IMR-90 (cell line): ENCODE results near the gene ADARB2. TPM values are rescaled to one million over a fixed set of nuclear protein-coding genes. Genes with fewer than 3 reads are reported as not detected.
"Not testable (repeated sequence)": the region's sequence is repeated elsewhere in the genome, so short reads cannot be mapped to it uniquely, and the experiment has no call there.

Experiments used
- ATAC-seq: fragments of 200-7000 bp; cut with Tn5 transposase; 2 replicates; pipeline ENCODE4 v1.9.1; 2020; ENCODE audit warnings: low read depth, mild to moderate bottlenecking, moderate library complexity
- BruUV-seq: library from RNA; stranded (reverse); fragments of 400-500 nt; replicated peaks from 2 replicates; lab custom pipeline; 2021; lab: Mats Ljungman, UMichigan
- CTCF ChIA-PET: fragments of 300-600 bp; formaldehyde crosslinking; extraction: SDS; loops from one replicate; lab custom pipeline; 2021; ENCODE audit warnings: antibody characterized with exemption; lab: Yijun Ruan, JAX
- POLR2A ChIA-PET: fragments of 300-600 bp; sonication (Branson Sonifier 250); formaldehyde crosslinking; loops from one replicate; lab custom pipeline; 2022; ENCODE audit warnings: antibody characterized with exemption; ENCODE audit not compliant: unreplicated experiment; lab: Charles Lee
- DNase-seq: peaks from one replicate; pipeline ENCODE4 v3.0.0; 2013
- H2AFZ ChIP-seq: replicated peaks from 2 replicates; pipeline ENCODE3; 2013; ENCODE audit warnings: low read length, mild to moderate bottlenecking; ENCODE audit not compliant: poor library complexity
- H2AK5ac ChIP-seq: 2 replicates; pipeline ENCODE4 v1.6.1; 2013; ENCODE audit warnings: low read depth, low read length, inconsistent platforms
- H2AK9ac ChIP-seq: replicated peaks from 2 replicates; pipeline ENCODE3; 2013; ENCODE audit warnings: mild to moderate bottlenecking, low read depth, low read length, moderate library complexity; ENCODE audit not compliant: poor library complexity
- H2BK120ac ChIP-seq: 2 replicates; pipeline ENCODE4 v1.6.1; 2013; ENCODE audit warnings: low read depth, low read length, inconsistent platforms
- H2BK15ac ChIP-seq: 3 replicates; pipeline ENCODE4 v1.6.1; 2013; ENCODE audit warnings: low read depth, low read length, inconsistent platforms
- H2BK20ac ChIP-seq: 2 replicates; pipeline ENCODE4 v1.6.1; 2013; ENCODE audit warnings: low read depth, mild to moderate bottlenecking, inconsistent platforms, low read length, moderate library complexity
- H2BK5ac ChIP-seq: 2 replicates; pipeline ENCODE4 v1.6.1; 2013; ENCODE audit warnings: mild to moderate bottlenecking, low read depth, low read length, inconsistent platforms; ENCODE audit not compliant: poor library complexity, severe bottlenecking
- H3K14ac ChIP-seq: replicated peaks from 2 replicates; pipeline ENCODE4 v1.6.1; 2013; ENCODE audit warnings: low read depth, low read length, inconsistent platforms
- H3K18ac ChIP-seq: 2 replicates; pipeline ENCODE4 v1.6.1; 2013; ENCODE audit warnings: low read depth, low read length, control low read depth
- H3K23ac ChIP-seq: 2 replicates; pipeline ENCODE4 v1.6.1; 2013; ENCODE audit warnings: low read depth, low read length, inconsistent platforms
- H3K27ac ChIP-seq: 2 replicates; pipeline ENCODE4 v1.5.1; 2013; ENCODE audit warnings: mild to moderate bottlenecking, control low read depth, low read length; ENCODE audit not compliant: insufficient read depth
- H3K27me3 ChIP-seq: 2 replicates; pipeline ENCODE4 v1.6.1; 2013; ENCODE audit warnings: low read length; ENCODE audit not compliant: control insufficient read depth, insufficient read depth
- H3K36me3 ChIP-seq: 2 replicates; pipeline ENCODE4 v1.6.1; 2013; ENCODE audit warnings: low read length, mixed read lengths; ENCODE audit not compliant: control insufficient read depth, insufficient read depth
- H3K4ac ChIP-seq: 2 replicates; pipeline ENCODE4 v1.6.1; 2013; ENCODE audit warnings: low read depth, low read length, inconsistent platforms
- H3K4me1 ChIP-seq: 2 replicates; pipeline ENCODE4 v1.6.1; 2013; ENCODE audit warnings: low read length, mixed read lengths; ENCODE audit not compliant: control insufficient read depth, insufficient read depth
- H3K4me2 ChIP-seq: 2 replicates; pipeline ENCODE4 v1.6.1; 2013; ENCODE audit warnings: low read depth, mild to moderate bottlenecking, control low read depth, low read length, moderate library complexity
- H3K4me3 ChIP-seq: 2 replicates; pipeline ENCODE4 v1.5.1; 2013; ENCODE audit warnings: low read depth, mild to moderate bottlenecking, control low read depth, low read length, moderate library complexity; ENCODE audit not compliant: insufficient read depth
- H3K56ac ChIP-seq: 2 replicates; pipeline ENCODE4 v1.6.1; 2013; ENCODE audit warnings: low read length, inconsistent platforms; ENCODE audit not compliant: insufficient read depth; ENCODE audit errors: extremely low read depth
- H3K79me1 ChIP-seq, 2 experiments: 2 replicates each; pipeline ENCODE4 v1.6.1; 2013; ENCODE audit warnings: low read length in 2 of 2, inconsistent platforms in 1 of 2, low read depth in 1 of 2
- H3K9ac ChIP-seq: 2 replicates; pipeline ENCODE4 v1.6.1; 2013; ENCODE audit warnings: low read depth, low read length, control low read depth
- H3K9me1 ChIP-seq: 2 replicates; pipeline ENCODE4 v1.6.1; 2013; ENCODE audit warnings: low read length, inconsistent platforms; ENCODE audit not compliant: insufficient read depth
- H3K9me3 ChIP-seq: 2 replicates; pipeline ENCODE4 v1.6.1; 2013; ENCODE audit warnings: low read length; ENCODE audit not compliant: control insufficient read depth, insufficient read depth
- H4K20me1 ChIP-seq: 2 replicates; pipeline ENCODE4 v1.6.1; 2013; ENCODE audit warnings: low read length, inconsistent platforms; ENCODE audit not compliant: insufficient read depth
- H4K5ac ChIP-seq: 2 replicates; pipeline ENCODE4 v1.6.1; 2013; ENCODE audit warnings: mild to moderate bottlenecking, low read depth, low read length, control low read depth
- H4K8ac ChIP-seq, 2 experiments: 2 replicates each; pipeline ENCODE4 v1.6.1; 2013; ENCODE audit warnings: low read depth in 2 of 2, low read length in 2 of 2, control low read depth in 1 of 2, inconsistent platforms in 1 of 2
- H4K91ac ChIP-seq: 2 replicates; pipeline ENCODE4 v1.6.1; 2013; ENCODE audit warnings: low read depth, low read length, inconsistent platforms; ENCODE audit not compliant: insufficient read depth
- BHLHE40 ChIP-seq: fragments of 150-350 bp; IDR thresholded peaks from 2 replicates; pipeline ENCODE4 v1.6.1; 2016; ENCODE audit warnings: mild to moderate bottlenecking, low read depth, low read length
- CEBPB ChIP-seq: IDR thresholded peaks from 2 replicates; pipeline ENCODE4 v1.6.1; 2012; ENCODE audit warnings: low read depth, low read length, improper control_type of control experiment
- CHD1 ChIP-seq: IDR thresholded peaks from 2 replicates; pipeline ENCODE4 v1.6.1; 2012; ENCODE audit warnings: low read depth, low read length, improper control_type of control experiment
- CTCF ChIP-seq: conservative IDR thresholded peaks from 2 replicates; pipeline ENCODE4 v1.5.1; 2012; ENCODE audit warnings: mild to moderate bottlenecking, low read depth, low read length, improper control_type of control experiment
- ELK1 ChIP-seq: fragments of 150-350 bp; IDR thresholded peaks from 2 replicates; pipeline ENCODE4 v1.6.1; 2016; ENCODE audit warnings: low read depth, mild to moderate bottlenecking, low read length, moderate library complexity, borderline replicate concordance
- FOS ChIP-seq: fragments of 150-350 bp; IDR thresholded peaks from 2 replicates; pipeline ENCODE4 v1.6.1; 2016; ENCODE audit warnings: low read depth, low read length
- POLR2A ChIP-seq: IDR thresholded peaks from 2 replicates; pipeline ENCODE4 v1.6.1; 2012; ENCODE audit warnings: mild to moderate bottlenecking, low read depth, low read length
- WGBS, 2 experiments: methylation state at CpG; one replicate each; pipeline versions ENCODE4 v1.1.5 to v1.1.7; 2013; ENCODE audit warnings: missing lambda C conversion rate in 2 of 2; ENCODE audit not compliant: insufficient read length in 1 of 2; ENCODE audit errors: extremely low coverage in 2 of 2; 5-methylcytosine and 5-hydroxymethylcytosine counted together
- dilution Hi-C: fragments of 300-500 bp; cut with HindIII; formaldehyde crosslinking; loops from one replicate; pipeline ENCODE4 v1.14.3; 2018; ENCODE audit warnings: low sequenced_read_pairs; ENCODE audit not compliant: unreplicated experiment
- in situ Hi-C: fragments of 300-500 bp; cut with MboI; formaldehyde crosslinking; loops from 3 replicates; pipeline ENCODE4 v1.14.3; 2019; ENCODE audit warnings: low sequenced_read_pairs, inconsistent platforms, mixed read lengths
- intact Hi-C: fragments of 100-400 bp; cut with micrococcal nuclease; formaldehyde crosslinking; loops from 2 replicates; pipeline ENCODE4 v1.10.0; 2022
- polyA plus RNA-seq, 3 experiments: library from polyadenylated mRNA; depleted of rRNA; stranded (reverse); fragments of >200 nt; gene quantifications; 2 replicates each; pipeline ENCODE4 v1.2.3, GENCODE V29; 2012; ENCODE audit warnings: low replicate concordance in 1 of 3
- total RNA-seq: library from RNA; depleted of rRNA; stranded (reverse); fragments of >200 nt; gene quantifications from 2 replicates; pipeline ENCODE4 v1.2.3, GENCODE V29; 2012

Gene ADARB2
- total and polyA plus RNA-seq, 2 of the 4 experiments (the other 2 are of a cell fraction): not detected

- in situ Hi-C loops: no loop called here
- Histone ChIP-seq H2BK20ac (no peak overlapping the region), H3K4me2 (no peak overlapping the region), H3K79me1 (no peaks in the 10 kb centered on the region), H4K8ac (no peak overlapping the region), H3K27me3 (no peaks in the 10 kb centered on the region), H3K27ac (no peak overlapping the region), H3K23ac (no peak overlapping the region), H3K14ac (no peak overlapping the region), H3K36me3 (no peaks in the 10 kb centered on the region), H3K9ac (no peak overlapping the region), H3K4me1 (no peaks in the 10 kb centered on the region), H2BK120ac (no peak overlapping the region), H2BK15ac (no peak overlapping the region), H3K56ac (no peak overlapping the region), H2AFZ (no peak overlapping the region), H3K4me3 (no peak overlapping the region), H2BK5ac (no peak overlapping the region), H4K5ac (no peak overlapping the region), H3K4ac (no peak overlapping the region), H4K91ac (no peak overlapping the region), H2AK9ac (no peak overlapping the region), H3K9me1 (no peaks in the 10 kb centered on the region), H3K9me3 (peaks cover 30% of the 10 kb centered on the region), H3K18ac (no peak overlapping the region), H2AK5ac (no peak overlapping the region), H4K20me1 (no peaks in the 10 kb centered on the region)
- CTCF ChIA-PET: no interaction called here
- no peak for TF ChIP-seq CEBPB
- no peak for TF ChIP-seq POLR2A
- TF ChIP-seq CTCF: no peak
- TF ChIP-seq ELK1: no peak
- no peak for TF ChIP-seq FOS
- no peak for TF ChIP-seq BHLHE40
- no peak for TF ChIP-seq CHD1
- POLR2A ChIA-PET: no interaction called here
- ATAC-seq (no peak), DNase-seq (no peak)
- no TSS peak for BruUV-seq
- 72% methylated on average over 13 of the region's 15 CpGs; no CpG with 5 or more reads in 1 of the 2 experiments for WGBS, 2 experiments
- dilution Hi-C loops: no loop called here
- intact Hi-C loops: no loop called here
Measured at GRCh38 chr10:1327759-1328158, 409.6 kb downstream of the ADARB2 start.

- H3K79me1 ChIP-seq, POLR2A ChIA-PET, H2BK20ac ChIP-seq, BruUV-seq, H3K9ac ChIP-seq, intact Hi-C loops, H2AFZ ChIP-seq, H3K9me1 ChIP-seq, H2BK120ac ChIP-seq, H3K14ac ChIP-seq, H3K4me3 ChIP-seq, H3K27me3 ChIP-seq, H2BK5ac ChIP-seq, H3K4ac ChIP-seq, H3K23ac ChIP-seq, in situ Hi-C loops, H4K20me1 ChIP-seq, H3K36me3 ChIP-seq, dilution Hi-C loops, H3K18ac ChIP-seq, H3K56ac ChIP-seq, H2AK9ac ChIP-seq, H2AK5ac ChIP-seq, H3K4me1 ChIP-seq, H3K27ac ChIP-seq, ATAC-seq, H3K4me2 ChIP-seq, CTCF ChIA-PET, H4K5ac ChIP-seq, H2BK15ac ChIP-seq, H4K91ac ChIP-seq, DNase-seq, H4K8ac ChIP-seq: not testable (repeated sequence)
- H3K9me3 ChIP-seq: peaks cover 29% of the 10 kb centered on the region
- no CpG with 5 or more reads among the region's 20 CpGs for WGBS, 2 experiments
Measured at GRCh38 chr10:1326514-1326913, 410.8 kb downstream of the ADARB2 start.
